Measurements from ENCODE around the gene GNG5.
A peak's percentile ranks its signal among the peaks of the same experiment; 100 is the strongest.

GNG5 gene

DNA sequence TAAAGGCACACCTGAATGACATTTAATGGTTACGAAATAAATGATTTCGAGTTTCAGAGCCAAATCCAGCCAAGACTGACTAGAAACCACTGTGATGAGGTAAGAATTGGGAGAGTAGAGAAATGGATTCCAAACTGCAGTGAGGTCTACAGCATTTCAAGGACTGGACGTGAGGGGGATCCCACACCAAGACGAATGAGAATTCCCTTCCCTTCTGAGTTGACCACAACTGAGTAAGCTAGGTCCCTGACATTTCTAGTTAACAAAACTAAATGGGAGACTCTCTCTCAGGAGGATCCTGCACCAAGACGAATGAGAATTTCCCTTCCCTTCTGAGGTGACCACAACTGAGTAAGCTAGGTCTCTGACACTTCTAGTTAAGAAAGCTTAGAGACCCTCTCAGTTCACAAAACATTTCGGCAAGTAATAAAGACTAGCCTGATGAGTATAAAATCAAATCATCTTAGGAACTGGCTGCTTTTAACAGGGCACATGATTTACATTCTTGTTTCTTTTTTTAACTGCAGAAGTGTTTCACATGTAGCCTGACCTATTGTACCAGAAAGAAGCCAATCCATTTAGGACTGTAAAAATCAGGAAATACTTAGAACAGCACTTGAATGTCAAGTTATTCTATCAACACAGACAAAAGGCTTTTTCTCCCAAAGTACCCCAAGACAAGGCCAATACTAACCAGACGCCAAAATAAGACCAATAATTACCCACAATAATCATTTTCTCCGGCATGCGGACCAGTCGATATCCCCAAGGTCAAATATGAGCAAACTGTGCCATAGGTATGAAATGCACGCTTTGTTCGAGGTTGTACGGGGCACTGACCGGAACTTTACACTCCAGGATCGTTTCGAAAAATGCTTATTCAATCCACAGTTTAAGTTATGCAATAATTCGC lies 1.5 kb downstream of the GNG5 start:
- DNase-seq: peak; percentile 55 to 79
- TF ChIP-seq POLR2A (IDR thresholded peaks at IDR 0.05; ENCODE audit: low read length) (no peak), GATA1 (IDR thresholded peaks at IDR 0.05; ENCODE audit: low read depth, low read length) (no peak)

DNA sequence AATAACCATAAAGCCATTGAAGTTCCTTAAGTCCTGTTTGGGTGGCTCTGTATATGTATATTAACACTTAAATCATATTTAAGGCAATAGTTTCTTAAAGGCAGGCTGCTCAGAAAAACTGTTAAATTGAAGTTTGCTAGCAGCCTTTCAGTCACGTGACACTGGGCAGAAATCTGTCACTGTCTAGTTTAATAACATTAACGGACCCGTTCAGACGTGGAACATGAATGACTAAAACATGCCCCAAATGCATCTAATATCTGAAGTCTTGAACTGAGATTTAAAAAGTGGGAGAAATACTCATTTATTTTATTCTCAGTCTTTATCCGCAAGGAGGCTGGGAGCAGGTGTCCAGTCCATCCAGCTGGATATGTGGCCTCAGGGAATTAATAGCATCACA lies 3.5 kb downstream of the GNG5 start:
- DNase-seq: no peak
- no peak for TF ChIP-seq GATA1 (IDR thresholded peaks at IDR 0.05; ENCODE audit: low read depth, low read length)
- no peak for TF ChIP-seq POLR2A (IDR thresholded peaks at IDR 0.05; ENCODE audit: low read length)

DNA sequence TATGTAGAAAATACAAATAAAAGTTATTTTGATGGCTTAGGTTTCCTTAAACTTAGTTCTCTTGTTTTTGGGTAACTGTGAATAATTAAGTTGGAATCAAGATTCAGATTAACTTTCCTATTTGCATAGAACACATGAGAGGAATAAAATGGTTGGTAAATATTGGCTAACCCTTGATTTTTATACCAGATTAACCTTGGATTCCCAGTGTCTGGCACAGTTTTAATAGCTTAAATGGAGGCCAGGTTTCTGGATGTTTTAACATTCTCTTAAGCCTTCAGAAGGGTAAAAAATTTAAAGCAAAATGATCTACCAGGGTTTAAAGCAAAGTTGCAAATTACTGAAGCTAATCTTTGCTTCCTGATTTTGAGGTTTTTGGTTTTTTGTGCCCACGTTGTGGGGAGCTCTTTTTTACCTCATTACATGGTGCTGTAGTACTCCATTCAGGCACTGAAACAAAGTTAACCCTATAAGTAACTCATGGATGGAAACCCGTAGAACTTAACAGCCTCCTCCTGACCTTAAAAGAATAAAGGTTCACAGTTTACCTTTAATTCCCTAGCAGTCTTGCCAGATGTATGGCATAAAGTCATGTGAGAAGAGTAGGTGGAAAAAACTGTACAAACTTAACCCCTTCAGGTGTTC lies 8.6 kb downstream of the GNG5 start:
- TF ChIP-seq POLR2A (IDR thresholded peaks at IDR 0.05; ENCODE audit: low read length) (no peak), GATA1 (IDR thresholded peaks at IDR 0.05; ENCODE audit: low read depth, low read length) (no peak)
- DNase-seq: no peak

GRCh38 chr1:84496498-84496897 lies 9.9 kb downstream of the GNG5 start:
- no peak for TF ChIP-seq POLR2A (IDR thresholded peaks at IDR 0.05; ENCODE audit: low read length)
- TF ChIP-seq GATA1 (IDR thresholded peaks at IDR 0.05; ENCODE audit: low read depth, low read length): no peak
- DNase-seq: no peak

DNA sequence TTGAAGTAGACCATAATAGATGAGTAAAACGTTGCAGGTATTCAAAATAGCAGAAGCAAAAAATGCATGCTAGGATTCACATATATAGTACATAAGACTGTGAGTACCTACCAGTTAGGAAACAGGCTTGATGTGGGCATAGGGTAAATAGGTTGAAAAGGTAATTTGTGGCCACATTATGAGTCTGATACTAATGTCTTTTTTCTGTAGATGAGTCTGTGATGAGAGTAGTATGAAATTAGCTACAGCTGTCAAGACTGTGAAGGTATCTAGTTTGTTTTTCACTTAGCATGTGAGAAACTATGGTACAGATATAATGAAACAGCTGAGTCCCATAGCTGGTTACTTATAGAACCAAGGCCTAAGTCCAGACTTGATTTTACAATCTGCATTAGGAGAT lies 12.6 kb downstream of the GNG5 start:
- DNase-seq: no peak
- TF ChIP-seq POLR2A (IDR thresholded peaks at IDR 0.05; ENCODE audit: low read length) (no peak), GATA1 (IDR thresholded peaks at IDR 0.05; ENCODE audit: low read depth, low read length) (no peak)

DNA sequence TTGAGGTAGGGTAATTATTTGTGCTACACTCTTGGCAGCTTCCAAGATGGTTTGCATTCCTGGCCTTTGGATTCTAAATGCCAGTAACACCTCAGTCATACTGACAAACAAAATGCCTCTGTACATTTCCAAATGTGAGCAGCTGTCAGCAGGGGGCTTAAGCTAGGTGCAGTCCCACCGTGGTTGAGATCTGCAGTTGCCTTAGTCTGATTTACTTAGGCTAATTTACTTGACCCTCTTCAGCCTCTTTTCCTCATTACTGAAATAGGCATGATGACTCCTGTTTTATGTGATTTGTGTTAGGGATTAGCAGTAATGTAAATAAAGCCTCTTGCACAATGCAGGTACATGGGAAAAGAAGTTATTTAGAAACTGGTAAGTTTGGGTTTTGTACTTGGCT lies 13.7 kb downstream of the GNG5 start:
- TF ChIP-seq POLR2A (IDR thresholded peaks at IDR 0.05; ENCODE audit: low read length) (no peak), GATA1 (IDR thresholded peaks at IDR 0.05; ENCODE audit: low read depth, low read length) (no peak)
- DNase-seq: no peak

DNA sequence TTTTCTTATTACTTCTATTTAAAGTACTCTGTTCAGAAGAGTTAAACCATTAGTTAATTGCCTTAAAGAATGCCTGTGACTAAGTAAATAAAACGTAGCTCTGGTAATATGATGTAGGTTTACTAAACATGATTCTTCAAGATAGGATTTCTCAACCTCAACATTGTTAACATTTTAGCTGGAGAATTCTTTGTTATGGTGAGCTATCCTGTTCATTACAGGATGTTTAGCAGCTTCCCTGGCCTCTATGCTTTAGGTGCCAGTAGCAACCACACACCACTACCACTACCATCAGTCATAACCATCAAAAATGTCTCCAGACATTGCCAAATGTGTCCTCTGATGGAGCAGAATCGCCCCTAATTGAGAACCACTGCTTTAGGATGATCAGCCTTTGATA lies 16.6 kb downstream of the GNG5 start:
- TF ChIP-seq GATA1 (IDR thresholded peaks at IDR 0.05; ENCODE audit: low read depth, low read length): no peak
- TF ChIP-seq POLR2A (IDR thresholded peaks at IDR 0.05; ENCODE audit: low read length): no peak
- no peak for DNase-seq

DNA sequence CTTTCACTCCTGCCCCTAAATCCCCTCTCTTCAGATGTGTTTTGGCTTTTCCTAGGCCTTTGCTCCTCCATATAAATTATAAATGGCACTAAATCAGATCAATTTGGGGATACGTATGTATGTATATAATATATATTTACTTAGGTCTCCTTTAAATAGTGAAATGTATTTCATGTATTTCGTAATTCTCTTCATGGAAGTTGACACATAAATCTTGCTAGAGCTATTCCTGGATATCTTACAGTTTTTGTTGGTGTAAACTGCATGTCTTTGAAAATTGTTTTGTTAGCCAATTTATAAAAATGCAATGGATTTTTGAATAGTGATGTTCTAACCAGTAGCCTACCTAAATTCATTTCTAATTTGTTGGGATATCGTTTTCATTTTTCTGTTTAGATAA lies 18.3 kb downstream of the GNG5 start:
- DNase-seq: no peak
- TF ChIP-seq GATA1 (IDR thresholded peaks at IDR 0.05; ENCODE audit: low read depth, low read length): no peak
- no peak for TF ChIP-seq POLR2A (IDR thresholded peaks at IDR 0.05; ENCODE audit: low read length)

GRCh38 chr1:84481317-84481716 lies 25.1 kb downstream of the GNG5 start:
- TF ChIP-seq GATA1 (IDR thresholded peaks at IDR 0.05; ENCODE audit: low read depth, low read length) (no peak), POLR2A (IDR thresholded peaks at IDR 0.05; ENCODE audit: low read length) (no peak)
- DNase-seq: peak in 1 of 2 experiments; percentile 7

- no peak for TF ChIP-seq GATA1 (IDR thresholded peaks at IDR 0.05; ENCODE audit: low read depth, low read length)
- no peak for DNase-seq
Observed at GRCh38 chr1:84480650-84481049, 25.7 kb downstream of the GNG5 start.

GRCh38 chr1:84479998-84480397 lies 26.4 kb downstream of the GNG5 start:
- TF ChIP-seq GATA1 (IDR thresholded peaks at IDR 0.05; ENCODE audit: low read depth, low read length) (no peak), POLR2A (IDR thresholded peaks at IDR 0.05; ENCODE audit: low read length) (no peak)
- peak; percentile 27 to 52 for DNase-seq

DNA sequence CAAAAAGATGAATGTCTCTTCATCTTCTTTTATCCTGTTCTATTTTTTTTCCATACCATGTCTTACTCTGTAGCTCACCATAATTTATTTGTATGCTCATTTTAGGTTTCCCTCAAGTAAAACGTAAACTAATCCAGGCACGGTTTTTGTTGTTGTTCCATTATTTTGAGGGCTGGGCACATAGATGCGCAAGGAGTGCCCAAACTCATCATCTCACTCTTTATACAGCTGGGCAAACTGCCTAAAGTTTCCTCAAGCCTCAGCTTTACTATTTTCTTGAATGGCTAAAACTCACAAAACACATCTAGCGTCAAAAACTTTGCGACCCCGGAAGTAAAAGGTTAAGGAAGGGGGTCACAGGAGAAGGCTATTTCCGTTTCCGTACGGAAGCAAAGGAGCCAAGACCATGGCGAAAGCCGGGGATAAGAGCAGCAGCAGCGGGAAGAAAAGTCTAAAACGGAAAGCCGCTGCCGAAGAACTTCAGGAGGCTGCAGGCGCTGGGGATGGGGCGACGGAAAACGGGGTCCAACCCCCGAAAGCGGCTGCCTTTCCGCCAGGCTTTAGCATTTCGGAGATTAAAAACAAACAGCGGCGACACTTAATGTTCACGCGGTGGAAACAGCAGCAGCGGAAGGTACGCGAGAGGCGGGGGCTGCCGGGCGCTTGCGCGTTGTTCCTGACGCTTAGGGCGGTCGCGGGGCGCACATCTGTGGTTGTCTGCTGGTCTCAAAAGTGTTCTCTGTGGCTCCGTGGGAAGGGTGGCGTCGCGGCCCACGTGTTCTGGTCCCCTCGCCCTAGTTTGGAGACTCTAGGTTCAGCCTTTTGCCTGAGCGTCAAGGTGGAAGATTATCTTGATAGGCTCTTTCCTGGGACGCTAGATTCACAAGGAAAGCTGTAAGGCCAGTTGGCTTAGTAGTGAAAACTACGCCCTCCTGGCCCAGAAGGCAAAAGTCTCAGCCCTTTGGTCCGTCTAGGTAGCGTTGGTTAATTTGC lies 27.2 kb downstream of the GNG5 start, which contains the start of gene RPF1:
TSS of gene RPF1 (plus strand) at position 391 of the 993 bp plus-strand sequence. CDS start at position 407, 16 bp downstream.
- DNase-seq: peak; percentile 81 to 85
- peak; percentile 87 for TF ChIP-seq POLR2A (IDR thresholded peaks at IDR 0.05; ENCODE audit: low read length)
- TF ChIP-seq GATA1 (IDR thresholded peaks at IDR 0.05; ENCODE audit: low read depth, low read length): no peak

DNA sequence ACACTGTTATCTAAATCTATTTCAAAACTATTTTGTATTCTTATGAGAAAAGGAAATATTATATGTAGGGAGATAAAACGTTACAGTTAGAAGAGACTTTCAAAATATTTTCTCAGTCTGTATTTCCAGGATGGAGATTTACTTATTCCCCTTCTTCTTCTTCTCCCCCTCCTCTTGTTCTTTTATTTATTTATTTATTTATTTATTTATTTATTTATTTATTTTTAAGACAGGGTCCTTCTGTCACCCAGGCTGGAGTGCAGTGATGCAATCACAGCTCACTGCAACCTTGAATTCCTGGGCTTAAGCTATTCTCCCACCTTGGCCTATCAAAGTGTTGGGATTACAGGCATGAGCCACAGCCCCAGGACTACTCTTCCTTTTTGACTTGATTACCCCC lies 30.2 kb downstream of the GNG5 start:
- no peak for TF ChIP-seq GATA1 (IDR thresholded peaks at IDR 0.05; ENCODE audit: low read depth, low read length)
- TF ChIP-seq POLR2A (IDR thresholded peaks at IDR 0.05; ENCODE audit: low read length): no peak
- no peak for DNase-seq

GRCh38 chr1:84467298-84467697 lies 39.1 kb downstream of the GNG5 start:
- TF ChIP-seq GATA1 (IDR thresholded peaks at IDR 0.05; ENCODE audit: low read depth, low read length): no peak
- no peak for TF ChIP-seq POLR2A (IDR thresholded peaks at IDR 0.05; ENCODE audit: low read length)
- no peak for DNase-seq
